Osteocyte (in vitro differentiated cells): ENCODE measurements around the gene SOCS3. TPM values are rescaled to one million over a fixed set of nuclear protein-coding genes. Genes with fewer than 3 reads are reported as not detected.

Source experiments
- DNase-seq: peaks from one replicate; pipeline ENCODE4 v3.0.0; 2021; ENCODE audit warnings: mixed read lengths; ENCODE audit not compliant: unreplicated experiment; ENCODE audit errors: extremely low spot score
- H3K27ac Mint-ChIP-seq: one replicate; pipeline ENCODE4 v1.8.0; 2021; ENCODE audit warnings: mild to moderate bottlenecking, mixed read lengths; ENCODE audit not compliant: unreplicated experiment
- H3K27me3 Mint-ChIP-seq: one replicate; pipeline ENCODE4 v1.8.0; 2021; ENCODE audit warnings: mixed read lengths; ENCODE audit not compliant: unreplicated experiment
- H3K36me3 Mint-ChIP-seq: one replicate; pipeline ENCODE4 v1.8.0; 2021; ENCODE audit warnings: mixed read lengths; ENCODE audit not compliant: unreplicated experiment
- H3K4me1 Mint-ChIP-seq: one replicate; pipeline ENCODE4 v1.8.0; 2021; ENCODE audit warnings: mixed read lengths; ENCODE audit not compliant: unreplicated experiment
- H3K4me3 Mint-ChIP-seq: one replicate; pipeline ENCODE4 v1.8.0; 2021; ENCODE audit warnings: mild to moderate bottlenecking, moderate library complexity, mixed read lengths; ENCODE audit not compliant: unreplicated experiment
- H3K9me3 Mint-ChIP-seq: one replicate; pipeline ENCODE4 v1.8.0; 2021; ENCODE audit warnings: mixed read lengths; ENCODE audit not compliant: unreplicated experiment
- CTCF ChIP-seq: fragments of 200-600 bp; sonication (generic); IDR thresholded peaks from 2 replicates; pipeline ENCODE4 v1.5.0; 2021; ENCODE audit warnings: antibody characterized with exemption, mild to moderate bottlenecking, moderate library complexity
- total RNA-seq: library from RNA; stranded (reverse); gene quantifications from 2 replicates; pipeline ENCODE4 v1.2.1, GENCODE V29; 2021

The SOCS3 gene
- total RNA-seq, 1 donor from 2014 or later, result 86.4 TPM

GRCh38 chr17:78346605-78347250 is 13.1 kb downstream of the SOCS3 start:
- Mint-ChIP-seq H3K27me3 (no peaks in the 10 kb centered on the region), H3K4me3 (no peak overlapping the region), H3K4me1 (peaks cover 50% of the 10 kb centered on the region), H3K27ac (no peak overlapping the region), H3K9me3 (no peaks in the 10 kb centered on the region), H3K36me3 (no peaks in the 10 kb centered on the region)
- no peak for TF ChIP-seq CTCF
- no peak for DNase-seq

GRCh38 chr17:78345791-78346494 is 13.9 kb downstream of the SOCS3 start:
- H3K27me3 Mint-ChIP-seq, result no peaks in the 10 kb centered on the region
- DNase-seq, result no peak
- peaks cover 44% of the 10 kb centered on the region for H3K4me1 Mint-ChIP-seq
- H3K4me3 Mint-ChIP-seq, result no peak overlapping the region
- no peak for TF ChIP-seq CTCF
- no peak overlapping the region for H3K27ac Mint-ChIP-seq
- H3K9me3 Mint-ChIP-seq, result no peaks in the 10 kb centered on the region
- no peaks in the 10 kb centered on the region for H3K36me3 Mint-ChIP-seq

GRCh38 chr17:78345172-78345571 is 14.7 kb downstream of the SOCS3 start:
- Mint-ChIP-seq H3K27me3 (no peaks in the 10 kb centered on the region), H3K4me3 (no peak overlapping the region), H3K36me3 (no peaks in the 10 kb centered on the region), H3K27ac (no peak overlapping the region), H3K9me3 (no peaks in the 10 kb centered on the region), H3K4me1 (peaks cover 38% of the 10 kb centered on the region)
- DNase-seq, result no peak
- no peak for TF ChIP-seq CTCF

- no peak for DNase-seq
- H3K36me3 Mint-ChIP-seq, result no peaks in the 10 kb centered on the region
- no peaks in the 10 kb centered on the region for H3K27me3 Mint-ChIP-seq
- H3K27ac Mint-ChIP-seq, result no peak overlapping the region
- no peaks in the 10 kb centered on the region for H3K9me3 Mint-ChIP-seq
- H3K4me1 Mint-ChIP-seq, result peaks cover 34% of the 10 kb centered on the region
- no peak for TF ChIP-seq CTCF
- H3K4me3 Mint-ChIP-seq, result no peak overlapping the region
Observed at GRCh38 chr17:78344666-78345065, 15.2 kb downstream of the SOCS3 start.

GRCh38 chr17:78343543-78344201 is 16.2 kb downstream of the SOCS3 start:
- Mint-ChIP-seq H3K36me3 (no peaks in the 10 kb centered on the region), H3K27me3 (no peaks in the 10 kb centered on the region), H3K27ac (peak overlapping the region; percentile 96), H3K4me1 (peaks cover 31% of the 10 kb centered on the region), H3K4me3 (no peak overlapping the region), H3K9me3 (no peaks in the 10 kb centered on the region)
- DNase-seq, result no peak
- no peak for TF ChIP-seq CTCF
